HepG2 (cell line): Measurements from ENCODE around the gene KDM4B. TPM values are rescaled to one million over a fixed set of nuclear protein-coding genes. Genes with fewer than 3 reads are reported as not detected.

ENCODE experiments used
- ATAC-seq: fragments of 200-7000 bp; cut with Tn5 transposase; 3 replicates; pipeline ENCODE4 v1.9.1; 2020; ENCODE audit warnings: mild to moderate bottlenecking, moderate library complexity
- BruUV-seq: library from RNA; stranded (reverse); fragments of 400-500 nt; replicated peaks from 2 replicates; lab custom pipeline; 2021; lab: Mats Ljungman, UMichigan
- CTCF ChIA-PET: fragments of 300-600 bp; formaldehyde crosslinking; extraction: SDS; loops from one replicate; lab custom pipeline; 2021; ENCODE audit warnings: low total read pairs, inconsistent platforms, low intra/inter-chr PET ratio; lab: Yijun Ruan, JAX
- POLR2A ChIA-PET: fragments of 350-600 bp; sonication (Branson Sonifier 250); formaldehyde crosslinking; loops from one replicate; lab custom pipeline; 2020; ENCODE audit warnings: antibody characterized with exemption, inconsistent platforms; lab: Yijun Ruan, JAX
- DNase-seq: peaks from one replicate; pipeline ENCODE4 v3.0.0-alpha.2; 2015; ENCODE audit warnings: low spot score
- FAIRE-seq: peaks from 3 replicates; lab custom pipeline; 2011; peaks lifted over from hg19 to GRCh38; lab: Jason Lieb, UNC
- H2AFZ ChIP-seq: one replicate; pipeline ENCODE4 v1.6.1; 2011; ENCODE audit warnings: low read length, inconsistent platforms
- H3K27ac ChIP-seq: fragments of 300-600 bp; 3 replicates; pipeline ENCODE4 v1.8.0; 2011; ENCODE audit warnings: mixed run types, mild to moderate bottlenecking, mixed read lengths, low read length, inconsistent platforms; ENCODE audit not compliant: insufficient read depth; ENCODE audit errors: extremely low read length
- H3K27me3 ChIP-seq, 2 experiments: fragments of 200-600 bp in 1 of 2; 2 replicates in 1 of 2; 3 replicates in 1 of 2; pipeline versions ENCODE4 v1.6.0 to v1.8.0; 2011; ENCODE audit warnings: low read length in 2 of 2, mild to moderate bottlenecking in 2 of 2, moderate library complexity in 2 of 2, inconsistent platforms in 1 of 2; ENCODE audit not compliant: insufficient read depth in 2 of 2, control insufficient read depth in 1 of 2
- H3K36me3 ChIP-seq, 2 experiments: fragments of 200-600 bp in 1 of 2; replicated peaks in 1 of 2; 2 replicates in 1 of 2; 3 replicates in 1 of 2; pipeline versions ENCODE4 v1.5.1 to v1.8.0; 2011; ENCODE audit warnings: low read length in 2 of 2, inconsistent platforms in 1 of 2; ENCODE audit not compliant: insufficient read depth in 2 of 2, control insufficient read depth in 1 of 2
- H3K4me1 ChIP-seq: 2 replicates; pipeline ENCODE4 v1.5.1; 2012; ENCODE audit warnings: low read length, inconsistent platforms; ENCODE audit not compliant: insufficient read depth
- H3K4me2 ChIP-seq: 2 replicates; pipeline ENCODE4 v1.6.0; 2011; ENCODE audit warnings: low read depth, low read length, inconsistent platforms
- H3K4me3 ChIP-seq, 3 experiments: fragments of 200-600 bp in 1 of 3; sonication (generic), shearing (Covaris generic) in 1 of 3; replicated peaks in 1 of 3; 2 replicates each; pipeline ENCODE4 v1.5.1; 2011 to 2016; ENCODE audit warnings: low read length in 3 of 3, inconsistent platforms in 2 of 3, low read depth in 2 of 3, mild to moderate bottlenecking in 2 of 3, control low read depth in 1 of 3, mixed read lengths in 1 of 3; ENCODE audit not compliant: insufficient read depth in 1 of 3
- H3K79me2 ChIP-seq: one replicate; pipeline ENCODE4 v1.6.1; 2011; ENCODE audit warnings: low read length, inconsistent platforms; ENCODE audit not compliant: insufficient read depth
- H3K9ac ChIP-seq: 2 replicates; pipeline ENCODE4 v1.6.0; 2011; ENCODE audit warnings: mild to moderate bottlenecking, low read depth, low read length, inconsistent platforms; ENCODE audit not compliant: insufficient read depth
- H3K9me3 ChIP-seq: 2 replicates; pipeline ENCODE4 v1.5.1; 2012; ENCODE audit warnings: mild to moderate bottlenecking, low read length
- H4K20me1 ChIP-seq: 2 replicates; pipeline ENCODE4 v1.6.0; 2011; ENCODE audit warnings: inconsistent platforms, mild to moderate bottlenecking, low read length, moderate library complexity; ENCODE audit not compliant: insufficient read depth
- FOXC1 ChIP-seq: sonication (generic); formaldehyde crosslinking; IDR thresholded peaks from 2 replicates; pipeline ENCODE4 v1.8.0; 2022; ENCODE audit warnings: mild to moderate bottlenecking, missing genetic modification reagents, borderline replicate concordance
- GFI1 ChIP-seq: sonication (generic); formaldehyde crosslinking; IDR thresholded peaks from 2 replicates; pipeline ENCODE4 v1.5.0; 2020; ENCODE audit warnings: missing genetic modification reagents, mild to moderate bottlenecking, borderline replicate concordance
- MED13 ChIP-seq: sonication (generic); formaldehyde crosslinking; IDR thresholded peaks from 2 replicates; pipeline ENCODE4 v1.5.0; 2020; ENCODE audit warnings: missing genetic modification reagents
- NFYB ChIP-seq: sonication (generic); formaldehyde crosslinking; IDR thresholded peaks from 2 replicates; pipeline ENCODE4 v1.4.0; 2020; ENCODE audit warnings: missing genetic modification reagents
- NFYC ChIP-seq: IDR thresholded peaks from 2 replicates; pipeline ENCODE4 v1.6.1; 2016; ENCODE audit warnings: missing genetic modification reagents, missing compliant biosample characterization
- THAP11 ChIP-seq: IDR thresholded peaks from 2 replicates; pipeline ENCODE4 v1.6.1; 2016; ENCODE audit warnings: missing biosample characterization, missing genetic modification reagents
- ZNF143 ChIP-seq: sonication (generic); formaldehyde crosslinking; IDR thresholded peaks from 2 replicates; pipeline ENCODE4 v1.4.0; 2020; ENCODE audit warnings: missing genetic modification reagents
- ZNF552 ChIP-seq: sonication (generic); formaldehyde crosslinking; IDR thresholded peaks from 2 replicates; pipeline ENCODE4 v1.9.0; 2022; ENCODE audit warnings: missing genetic modification reagents, mild to moderate bottlenecking, borderline replicate concordance
- ZNF768 ChIP-seq: sonication (generic); formaldehyde crosslinking; IDR thresholded peaks from 2 replicates; pipeline ENCODE4 v1.4.0; 2020; ENCODE audit warnings: missing genetic modification reagents
- ZNF83 ChIP-seq: sonication (generic); formaldehyde crosslinking; IDR thresholded peaks from 2 replicates; pipeline ENCODE4 v1.4.0; 2020; ENCODE audit warnings: missing genetic modification reagents, mild to moderate bottlenecking, borderline replicate concordance
- ZSCAN25 ChIP-seq: sonication (generic); formaldehyde crosslinking; IDR thresholded peaks from 2 replicates; pipeline ENCODE4 v1.8.0; 2022; ENCODE audit warnings: mild to moderate bottlenecking, missing genetic modification reagents
- WGBS: methylation state at CpG from one replicate; pipeline ENCODE4 v1.1.6; 2017; ENCODE audit warnings: low lambda C conversion rate; 5-methylcytosine and 5-hydroxymethylcytosine counted together
- in situ Hi-C: cut with HindIII; loops from 2 replicates; pipeline ENCODE4 v1.10.0; 2017; ENCODE audit warnings: low pct_unique_long_range_greater_than_20kb; ENCODE audit not compliant: extremely low pct_ligation_motif_present
- intact Hi-C: fragments of 100-400 bp; cut with micrococcal nuclease; formaldehyde crosslinking; loops from one replicate; pipeline ENCODE4 v1.10.0; 2022; ENCODE audit not compliant: unreplicated experiment
- polyA plus RNA-seq, 8 experiments: library from polyadenylated mRNA; depleted of rRNA in 3 of 8; stranded (reverse) in 7 of 8; unstranded in 1 of 8; fragments of >200 nt; fragmentation: Illumina TruSeq in 4 of 8; extraction: Trizol in 4 of 8; gene quantifications; 2 replicates each; pipeline versions ENCODE4 v1.2.1 to v1.2.3, GENCODE V29; 2011 to 2016; ENCODE audit warnings: low read depth in 4 of 8, missing spikeins in 1 of 8, mixed read lengths in 1 of 8; ENCODE audit not compliant: insufficient read depth in 1 of 8
- total RNA-seq, 5 experiments: library from RNA; depleted of rRNA; stranded (reverse); fragments of >200 nt; fragmentation: Illumina TruSeq; extraction: Trizol; gene quantifications; 2 replicates each; pipeline ENCODE4 v1.2.3, GENCODE V29; 2016; ENCODE audit warnings: low read depth in 1 of 5
- TF ChIP-seq, protein P1 (sequence below): sonication (generic); formaldehyde crosslinking; IDR thresholded peaks from 2 replicates; pipeline ENCODE4 v1.4.0; 2020; ENCODE audit warnings: low read depth, mild to moderate bottlenecking, missing genetic modification reagents
- TF ChIP-seq, protein P2 (sequence below), 2 experiments: sonication (generic) in 1 of 2; formaldehyde crosslinking in 1 of 2; IDR thresholded peaks; 2 replicates each; pipeline versions ENCODE4 v1.5.1 to v1.6.1; 2011 to 2020; ENCODE audit warnings: borderline replicate concordance in 1 of 2, low read depth in 1 of 2, low read length in 1 of 2, mild to moderate bottlenecking in 1 of 2, missing genetic modification reagents in 1 of 2, moderate library complexity in 1 of 2
- TF ChIP-seq, protein P3 (sequence below): sonication (generic); formaldehyde crosslinking; conservative IDR thresholded peaks from 2 replicates; pipeline ENCODE4 v1.4.0; 2020; ENCODE audit warnings: missing genetic modification reagents

The KDM4B gene
- total and polyA plus RNA-seq, 2 of the 13 experiments (the other 11 are each of a cell fraction or from before 2014, with no cell fraction given): 4.9 to 14.6 TPM

DNA sequence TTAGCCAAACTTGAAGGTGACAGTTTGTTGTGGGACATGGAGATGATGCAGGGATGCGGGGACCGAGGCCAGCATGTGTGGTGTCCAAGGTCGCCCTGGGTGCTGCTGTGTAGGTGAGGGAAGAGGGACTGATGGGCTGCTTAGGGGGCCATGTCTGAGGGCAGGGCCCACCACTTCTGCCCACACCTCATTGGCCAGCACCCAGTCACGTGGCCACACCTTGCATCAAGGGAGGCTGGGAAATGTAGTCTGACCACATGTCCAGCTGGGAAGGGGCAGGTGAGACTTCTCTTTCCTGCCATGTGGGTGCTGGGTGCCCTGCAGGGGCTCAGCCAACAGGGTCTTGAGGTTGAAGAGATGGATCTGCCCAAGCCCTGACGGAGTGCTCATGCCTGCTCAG is 88.9 kb downstream of the KDM4B start:
- in situ Hi-C loops: no loop called here
- Histone ChIP-seq H3K27me3 (no peaks in the 10 kb centered on the region), H3K36me3 (peaks cover 15 to 37% of the 10 kb centered on the region in 2 experiments; a peak in 4 of 5 replicates), H3K79me2 (no peaks in the 10 kb centered on the region), H3K4me1 (no peaks in the 10 kb centered on the region), H2AFZ (no peak overlapping the region), H3K9ac (no peak overlapping the region), H3K9me3 (peaks cover 12% of the 10 kb centered on the region), H3K4me2 (no peak overlapping the region), H4K20me1 (peaks cover 3% of the 10 kb centered on the region; the same call in 1 of the 2 replicates), H3K4me3 (no peak overlapping the region)
- ChIA-PET POLR2A (no interaction called here), CTCF (no interaction called here)
- DNase-seq (no peak), ATAC-seq (peak; percentile 50), FAIRE-seq (no peak)
- WGBS: 90% methylated on average over 3 of the region's 5 CpGs
- no TSS peak for BruUV-seq
- intact Hi-C loops: no loop called here
- TF ChIP-seq ZNF83 (no peak), ZNF768 (CRISPR knock-in tag) (no peak), ZSCAN25 (CRISPR knock-in tag) (no peak), GFI1 (no peak), ZNF552 (CRISPR knock-in tag) (no peak), NFYC (peak; percentile 76), NFYB (CRISPR knock-in tag) (peak; percentile 55), FOXC1 (no peak), ZNF143 (CRISPR knock-in tag) (peak; percentile 85), THAP11 (peak; percentile 89), MED13 (no peak)
- TF ChIP-seq, protein P1, sequence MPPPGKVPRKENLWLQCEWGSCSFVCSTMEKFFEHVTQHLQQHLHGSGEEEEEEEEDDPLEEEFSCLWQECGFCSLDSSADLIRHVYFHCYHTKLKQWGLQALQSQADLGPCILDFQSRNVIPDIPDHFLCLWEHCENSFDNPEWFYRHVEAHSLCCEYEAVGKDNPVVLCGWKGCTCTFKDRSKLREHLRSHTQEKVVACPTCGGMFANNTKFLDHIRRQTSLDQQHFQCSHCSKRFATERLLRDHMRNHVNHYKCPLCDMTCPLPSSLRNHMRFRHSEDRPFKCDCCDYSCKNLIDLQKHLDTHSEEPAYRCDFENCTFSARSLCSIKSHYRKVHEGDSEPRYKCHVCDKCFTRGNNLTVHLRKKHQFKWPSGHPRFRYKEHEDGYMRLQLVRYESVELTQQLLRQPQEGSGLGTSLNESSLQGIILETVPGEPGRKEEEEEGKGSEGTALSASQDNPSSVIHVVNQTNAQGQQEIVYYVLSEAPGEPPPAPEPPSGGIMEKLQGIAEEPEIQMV: no peak
- TF ChIP-seq, protein P2, sequence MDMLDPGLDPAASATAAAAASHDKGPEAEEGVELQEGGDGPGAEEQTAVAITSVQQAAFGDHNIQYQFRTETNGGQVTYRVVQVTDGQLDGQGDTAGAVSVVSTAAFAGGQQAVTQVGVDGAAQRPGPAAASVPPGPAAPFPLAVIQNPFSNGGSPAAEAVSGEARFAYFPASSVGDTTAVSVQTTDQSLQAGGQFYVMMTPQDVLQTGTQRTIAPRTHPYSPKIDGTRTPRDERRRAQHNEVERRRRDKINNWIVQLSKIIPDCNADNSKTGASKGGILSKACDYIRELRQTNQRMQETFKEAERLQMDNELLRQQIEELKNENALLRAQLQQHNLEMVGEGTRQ (IDR thresholded peaks at IDR 0.05; ENCODE audit: low read depth, low read length): no peak
- TF ChIP-seq, protein P2 (CRISPR knock-in tag; IDR thresholded peaks at IDR 0.05; ENCODE audit: borderline replicate concordance): peak; percentile 52; the same call in 1 of the 2 replicates
- TF ChIP-seq, protein P3, sequence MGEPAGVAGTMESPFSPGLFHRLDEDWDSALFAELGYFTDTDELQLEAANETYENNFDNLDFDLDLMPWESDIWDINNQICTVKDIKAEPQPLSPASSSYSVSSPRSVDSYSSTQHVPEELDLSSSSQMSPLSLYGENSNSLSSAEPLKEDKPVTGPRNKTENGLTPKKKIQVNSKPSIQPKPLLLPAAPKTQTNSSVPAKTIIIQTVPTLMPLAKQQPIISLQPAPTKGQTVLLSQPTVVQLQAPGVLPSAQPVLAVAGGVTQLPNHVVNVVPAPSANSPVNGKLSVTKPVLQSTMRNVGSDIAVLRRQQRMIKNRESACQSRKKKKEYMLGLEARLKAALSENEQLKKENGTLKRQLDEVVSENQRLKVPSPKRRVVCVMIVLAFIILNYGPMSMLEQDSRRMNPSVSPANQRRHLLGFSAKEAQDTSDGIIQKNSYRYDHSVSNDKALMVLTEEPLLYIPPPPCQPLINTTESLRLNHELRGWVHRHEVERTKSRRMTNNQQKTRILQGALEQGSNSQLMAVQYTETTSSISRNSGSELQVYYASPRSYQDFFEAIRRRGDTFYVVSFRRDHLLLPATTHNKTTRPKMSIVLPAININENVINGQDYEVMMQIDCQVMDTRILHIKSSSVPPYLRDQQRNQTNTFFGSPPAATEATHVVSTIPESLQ: no peak
- TF ChIP-seq, all 625 proteins: peak for 5
- H3K27ac ChIP-seq: no peak overlapping the region
